Activated CD8-positive, alpha-beta T cell treated with anti-CD3 and anti-CD28 coated beads, Interleukin-2, amount 10 ng/mL, durations not matched to agents 7 days and 5 days (primary cell): Measurements from ENCODE around the gene EPHA6. TPM values are rescaled to one million over a fixed set of nuclear protein-coding genes. Genes with fewer than 3 reads are reported as not detected.
"Not testable (repeated sequence)": the region's sequence is repeated elsewhere in the genome, so short reads cannot be mapped to it uniquely, and the experiment has no call there.

ENCODE experiments used
- ATAC-seq: fragments of 150-1000 bp; cut with Tn5 transposase; one replicate; pipeline ENCODE4 v1.10.0; 2021; ENCODE audit warnings: moderate library complexity
- CTCF ChIA-PET: fragments of 350-600 bp; sonication (Branson Sonifier 250); formaldehyde crosslinking; loops from one replicate; lab custom pipeline; 2021; ENCODE audit warnings: antibody characterized with exemption; lab: Charles Lee
- POLR2A ChIA-PET: fragments of 350-600 bp; sonication (Branson Sonifier 250); formaldehyde crosslinking; loops from one replicate; lab custom pipeline; 2021; ENCODE audit warnings: antibody characterized with exemption; lab: Charles Lee
- DNase-seq: peaks from one replicate; pipeline ENCODE4 v3.0.0-alpha.2; 2020
- H3K27ac Mint-ChIP-seq: one replicate; pipeline ENCODE4 v1.8.0; 2021; ENCODE audit warnings: mild to moderate bottlenecking, mixed read lengths
- H3K27me3 Mint-ChIP-seq: one replicate; pipeline ENCODE4 v1.8.0; 2021; ENCODE audit warnings: low read depth, mixed read lengths
- H3K36me3 Mint-ChIP-seq: one replicate; pipeline ENCODE4 v1.8.0; 2021; ENCODE audit warnings: low read depth, mixed read lengths
- H3K4me1 Mint-ChIP-seq: one replicate; pipeline ENCODE4 v1.8.0; 2021; ENCODE audit warnings: low read depth, mixed read lengths
- H3K4me3 Mint-ChIP-seq: one replicate; pipeline ENCODE4 v1.8.0; 2021; ENCODE audit warnings: mild to moderate bottlenecking, mixed read lengths
- H3K9me3 Mint-ChIP-seq: one replicate; pipeline ENCODE4 v1.8.0; 2022; ENCODE audit warnings: mixed read lengths; ENCODE audit not compliant: insufficient read depth
- total RNA-seq, 2 experiments: library from RNA; stranded (reverse); gene quantifications; one replicate each; pipeline ENCODE4 v1.2.3, GENCODE V29; 2021

Gene EPHA6
- total RNA-seq, 2 experiments from 2014 or later: not detected

- Mint-ChIP-seq H3K9me3 (no peaks in the 10 kb centered on the region), H3K4me1 (no peaks in the 10 kb centered on the region), H3K36me3 (no peaks in the 10 kb centered on the region), H3K4me3 (no peak overlapping the region), H3K27me3 (no peaks in the 10 kb centered on the region), H3K27ac (no peak overlapping the region)
- POLR2A ChIA-PET: no interaction called here
- CTCF ChIA-PET: no interaction called here
- ATAC-seq (no peak), DNase-seq (no peak)
Measured at GRCh38 chr3:97269202-97269601, 454.8 kb downstream of the EPHA6 start.

GRCh38 chr3:97276879-97277550 is 462.6 kb downstream of the EPHA6 start:
- H3K9me3 Mint-ChIP-seq, DNase-seq, ATAC-seq, H3K36me3 Mint-ChIP-seq, H3K4me3 Mint-ChIP-seq, H3K27ac Mint-ChIP-seq, H3K27me3 Mint-ChIP-seq, CTCF ChIA-PET, POLR2A ChIA-PET, H3K4me1 Mint-ChIP-seq: not testable (repeated sequence)

GRCh38 chr3:97277708-97278107 is 463.3 kb downstream of the EPHA6 start:
- DNase-seq (no peak), ATAC-seq (no peak)
- Mint-ChIP-seq H3K27ac (no peak overlapping the region), H3K4me1 (no peaks in the 10 kb centered on the region), H3K9me3 (no peaks in the 10 kb centered on the region), H3K4me3 (no peak overlapping the region), H3K27me3 (no peaks in the 10 kb centered on the region), H3K36me3 (no peaks in the 10 kb centered on the region)
- CTCF ChIA-PET: no interaction called here
- POLR2A ChIA-PET: no interaction called here

- ChIA-PET POLR2A (no interaction called here), CTCF (no interaction called here)
- Mint-ChIP-seq H3K9me3 (no peaks in the 10 kb centered on the region), H3K4me1 (no peaks in the 10 kb centered on the region), H3K4me3 (no peak overlapping the region), H3K27me3 (no peaks in the 10 kb centered on the region), H3K27ac (no peak overlapping the region), H3K36me3 (no peaks in the 10 kb centered on the region)
- ATAC-seq (no peak), DNase-seq (no peak)
Measured at GRCh38 chr3:97278506-97278905, 464.1 kb downstream of the EPHA6 start.

- no peak for DNase-seq
- Mint-ChIP-seq H3K4me1 (no peaks in the 10 kb centered on the region), H3K36me3 (no peaks in the 10 kb centered on the region), H3K4me3 (no peak overlapping the region), H3K27ac (no peak overlapping the region), H3K9me3 (peaks cover 4% of the 10 kb centered on the region), H3K27me3 (no peaks in the 10 kb centered on the region)
- ChIA-PET POLR2A (no interaction called here), CTCF (no interaction called here)
- no peak for ATAC-seq
Measured at GRCh38 chr3:97291901-97292300, 477.5 kb downstream of the EPHA6 start.

- POLR2A ChIA-PET: no interaction called here
- no peak overlapping the region for H3K27ac Mint-ChIP-seq
- ATAC-seq (no peak), DNase-seq (no peak)
- H3K27me3 Mint-ChIP-seq: no peaks in the 10 kb centered on the region
- H3K36me3 Mint-ChIP-seq: no peaks in the 10 kb centered on the region
- no peaks in the 10 kb centered on the region for H3K4me1 Mint-ChIP-seq
- CTCF ChIA-PET: no interaction called here
- H3K9me3 Mint-ChIP-seq: peaks cover 4% of the 10 kb centered on the region
- H3K4me3 Mint-ChIP-seq: no peak overlapping the region
Measured at GRCh38 chr3:97293596-97294131, 479.3 kb downstream of the EPHA6 start.

- no peak overlapping the region for H3K27ac Mint-ChIP-seq
- ChIA-PET CTCF (no interaction called here), POLR2A (no interaction called here)
- no peaks in the 10 kb centered on the region for H3K36me3 Mint-ChIP-seq
- DNase-seq: no peak
- no peaks in the 10 kb centered on the region for H3K27me3 Mint-ChIP-seq
- peaks cover 4% of the 10 kb centered on the region for H3K9me3 Mint-ChIP-seq
- H3K4me3 Mint-ChIP-seq: no peak overlapping the region
- ATAC-seq: no peak
- H3K4me1 Mint-ChIP-seq: no peaks in the 10 kb centered on the region
Measured at GRCh38 chr3:97297032-97297431, 482.6 kb downstream of the EPHA6 start.

GRCh38 chr3:97301114-97301513 is 486.7 kb downstream of the EPHA6 start:
- CTCF ChIA-PET: no interaction called here
- POLR2A ChIA-PET: no interaction called here
- Mint-ChIP-seq H3K27ac (no peak overlapping the region), H3K9me3 (no peaks in the 10 kb centered on the region), H3K36me3 (no peaks in the 10 kb centered on the region), H3K4me1 (no peaks in the 10 kb centered on the region), H3K27me3 (no peaks in the 10 kb centered on the region), H3K4me3 (no peak overlapping the region)
- ATAC-seq (no peak), DNase-seq (no peak)

- H3K36me3 Mint-ChIP-seq: no peaks in the 10 kb centered on the region
Measured at GRCh38 chr3:97306226-97306625, 491.8 kb downstream of the EPHA6 start.

GRCh38 chr3:97338375-97338774 is 524.0 kb downstream of the EPHA6 start:
- Mint-ChIP-seq H3K36me3 (no peaks in the 10 kb centered on the region), H3K9me3 (peaks cover 6% of the 10 kb centered on the region), H3K27ac (no peak overlapping the region), H3K4me1 (no peaks in the 10 kb centered on the region), H3K4me3 (no peak overlapping the region), H3K27me3 (no peaks in the 10 kb centered on the region)
- ChIA-PET POLR2A (interaction anchor here (0.6 kb wide), 1 partner anchor 18 kb away, joined by 4 read pairs; no protein-coding TSS in a partner anchor), CTCF (no interaction called here)
- no peak for DNase-seq
- no peak for ATAC-seq

More at GRCh38 chr3:97306226-97306625, 491.8 kb downstream of the EPHA6 start:
- H3K27me3 Mint-ChIP-seq: no peaks in the 10 kb centered on the region
- DNase-seq (no peak), ATAC-seq (no peak)
- no peaks in the 10 kb centered on the region for H3K9me3 Mint-ChIP-seq
- no peak overlapping the region for H3K4me3 Mint-ChIP-seq
- CTCF ChIA-PET: no interaction called here
- POLR2A ChIA-PET: no interaction called here
- no peak overlapping the region for H3K27ac Mint-ChIP-seq
- no peaks in the 10 kb centered on the region for H3K4me1 Mint-ChIP-seq

GRCh38 chr3:97340940-97341339 is 526.5 kb downstream of the EPHA6 start:
- no peaks in the 10 kb centered on the region for H3K9me3 Mint-ChIP-seq
- ATAC-seq (no peak), DNase-seq (no peak)
- H3K27me3 Mint-ChIP-seq: no peaks in the 10 kb centered on the region
- ChIA-PET POLR2A (no interaction called here), CTCF (no interaction called here)
- H3K27ac Mint-ChIP-seq: no peak overlapping the region
- H3K36me3 Mint-ChIP-seq: no peaks in the 10 kb centered on the region
- H3K4me1 Mint-ChIP-seq: no peaks in the 10 kb centered on the region
- no peak overlapping the region for H3K4me3 Mint-ChIP-seq

- no peak for ATAC-seq
- Mint-ChIP-seq H3K36me3 (no peaks in the 10 kb centered on the region), H3K27ac (no peak overlapping the region), H3K4me1 (no peaks in the 10 kb centered on the region), H3K9me3 (no peaks in the 10 kb centered on the region), H3K27me3 (no peaks in the 10 kb centered on the region), H3K4me3 (no peak overlapping the region)
- no peak for DNase-seq
- ChIA-PET CTCF (no interaction called here), POLR2A (no interaction called here)
Measured at GRCh38 chr3:97347780-97348179, 533.4 kb downstream of the EPHA6 start.

- Mint-ChIP-seq H3K9me3 (no peaks in the 10 kb centered on the region), H3K27ac (no peak overlapping the region), H3K4me1 (no peaks in the 10 kb centered on the region), H3K4me3 (no peak overlapping the region), H3K36me3 (no peaks in the 10 kb centered on the region), H3K27me3 (no peaks in the 10 kb centered on the region)
- CTCF ChIA-PET: no interaction called here
- POLR2A ChIA-PET: no interaction called here
- no peak for ATAC-seq
- no peak for DNase-seq
Measured at GRCh38 chr3:97350971-97351370, 536.6 kb downstream of the EPHA6 start.
